Muscle of leg (tissue), 11 donors: ENCODE results near the gene EDN3. TPM values are rescaled to one million over a fixed set of nuclear protein-coding genes. Genes with fewer than 3 reads are reported as not detected.

Experiments
- DNase-seq: peaks from one replicate; pipeline ENCODE4 v3.0.0; 2013
- H3K27ac ChIP-seq: one replicate; pipeline ENCODE4 v1.5.1; 2013; ENCODE audit warnings: mild to moderate bottlenecking, low read length, control low read depth
- H3K27me3 ChIP-seq: one replicate; pipeline ENCODE4 v1.6.1; 2013; ENCODE audit warnings: low read length; ENCODE audit not compliant: control insufficient read depth, insufficient read depth
- H3K36me3 ChIP-seq: one replicate; pipeline ENCODE4 v1.6.1; 2013; ENCODE audit warnings: low read length; ENCODE audit not compliant: control insufficient read depth, insufficient read depth
- H3K4me1 ChIP-seq: one replicate; pipeline ENCODE4 v1.6.1; 2013; ENCODE audit warnings: low read length; ENCODE audit not compliant: control insufficient read depth, insufficient read depth
- H3K4me3 ChIP-seq: one replicate; pipeline ENCODE4 v1.5.1; 2013; ENCODE audit warnings: low read length, control low read depth
- H3K9me3 ChIP-seq: replicated peaks from 2 replicates; pipeline ENCODE4 v1.6.1; 2013; ENCODE audit warnings: low read depth, low read length; ENCODE audit not compliant: control insufficient read depth
- WGBS: methylation state at CpG from one replicate; pipeline ENCODE4 v1.1.5; 2013; ENCODE audit warnings: missing lambda C conversion rate; ENCODE audit not compliant: insufficient coverage; 5-methylcytosine and 5-hydroxymethylcytosine counted together
- polyA plus RNA-seq, 8 donors: library from polyadenylated mRNA; unstranded; fragments of 120-200 nt; gene quantifications; one replicate each; pipeline versions ENCODE4 v1.2.1 to v1.2.3, GENCODE V29; 2013; ENCODE audit warnings: inconsistent platforms in 1 of 8, low replicate concordance in 1 of 8; ENCODE audit not compliant: insufficient read length in 8 of 8, insufficient read depth in 1 of 8
- total RNA-seq: library from RNA; stranded (reverse); fragments of 120-200 nt; gene quantifications from one replicate; pipeline ENCODE4 v1.2.4, GENCODE V29; 2013

EDN3 gene
- total and polyA plus RNA-seq, 9 donors = 17.9 to 42.2 (median 31.9) TPM

DNA sequence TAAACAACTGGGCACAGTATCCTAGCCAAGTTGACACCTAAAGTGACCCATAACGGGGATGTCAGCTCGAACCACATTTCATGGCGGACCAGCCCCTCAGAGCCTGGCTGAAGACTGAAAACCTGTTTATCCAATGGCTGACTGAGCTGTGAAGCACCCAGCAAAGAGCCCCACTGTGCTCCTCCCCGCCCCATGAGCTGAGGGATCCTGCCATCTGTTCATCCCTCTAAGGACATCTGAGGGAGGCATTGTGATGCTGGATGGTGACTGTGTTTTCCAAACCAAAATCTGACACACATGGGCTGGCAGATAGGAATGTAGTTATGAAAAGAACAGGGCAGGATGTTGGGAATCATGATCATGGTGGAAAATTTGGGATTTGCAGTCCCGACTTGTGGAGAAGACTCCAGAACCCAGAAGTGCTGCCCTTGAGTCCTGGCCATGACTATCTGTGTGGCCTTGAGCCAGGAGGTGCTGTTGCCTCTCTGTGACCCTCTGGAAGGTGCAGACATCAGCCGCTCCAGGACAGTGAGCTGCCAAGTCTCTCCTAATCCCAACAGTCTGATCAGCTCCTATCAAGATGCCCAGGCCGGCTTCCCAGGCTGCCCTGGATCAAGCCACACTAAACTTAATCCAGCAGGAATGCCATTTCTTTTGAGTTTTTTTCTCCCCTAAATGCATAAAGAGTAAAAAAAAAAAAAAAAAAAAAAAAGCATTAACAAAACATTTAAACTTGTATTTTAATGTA lies 5.7 kb downstream of the EDN3 start:
- WGBS = 93% methylated on average over 5 of the region's 7 CpGs
- DNase-seq = no peak
- Histone ChIP-seq H3K27me3 (peaks cover 20% of the 10 kb centered on the region), H3K36me3 (no peaks in the 10 kb centered on the region), H3K4me1 (peaks cover 31% of the 10 kb centered on the region), H3K9me3 (no peaks in the 10 kb centered on the region), H3K27ac (no peak overlapping the region), H3K4me3 (no peak overlapping the region)

GRCh38 chr20:59307270-59307669 lies 6.9 kb downstream of the EDN3 start:
- 100% methylated on average over 2 of the region's 3 CpGs for WGBS
- H3K27me3 ChIP-seq = peaks cover 8% of the 10 kb centered on the region
- no peak for DNase-seq

GRCh38 chr20:59308493-59309201 lies 8.2 kb downstream of the EDN3 start:
- no peak for DNase-seq
- 54% methylated on average over 3 of the region's 10 CpGs for WGBS
- peaks cover 5% of the 10 kb centered on the region for H3K27me3 ChIP-seq
- H3K27ac ChIP-seq = no peak overlapping the region
- H3K4me1 ChIP-seq = peaks cover 36% of the 10 kb centered on the region
- H3K9me3 ChIP-seq = no peaks in the 10 kb centered on the region
- H3K4me3 ChIP-seq = no peak overlapping the region
- H3K36me3 ChIP-seq = no peaks in the 10 kb centered on the region

More at GRCh38 chr20:59307270-59307669, 6.9 kb downstream of the EDN3 start:
- Histone ChIP-seq H3K4me1 (peaks cover 31% of the 10 kb centered on the region), H3K4me3 (no peak overlapping the region), H3K27ac (no peak overlapping the region), H3K36me3 (no peaks in the 10 kb centered on the region), H3K9me3 (no peaks in the 10 kb centered on the region)

- peaks cover 7% of the 10 kb centered on the region for H3K27me3 ChIP-seq
- peaks cover 39% of the 10 kb centered on the region for H3K4me1 ChIP-seq
- no peak overlapping the region for H3K27ac ChIP-seq
- no peaks in the 10 kb centered on the region for H3K36me3 ChIP-seq
- no CpG with 5 or more reads among the region's 3 CpGs for WGBS
- DNase-seq = no peak
- no peaks in the 10 kb centered on the region for H3K9me3 ChIP-seq
- no peak overlapping the region for H3K4me3 ChIP-seq
Measured at GRCh38 chr20:59309218-59309617, 8.8 kb downstream of the EDN3 start.

DNA sequence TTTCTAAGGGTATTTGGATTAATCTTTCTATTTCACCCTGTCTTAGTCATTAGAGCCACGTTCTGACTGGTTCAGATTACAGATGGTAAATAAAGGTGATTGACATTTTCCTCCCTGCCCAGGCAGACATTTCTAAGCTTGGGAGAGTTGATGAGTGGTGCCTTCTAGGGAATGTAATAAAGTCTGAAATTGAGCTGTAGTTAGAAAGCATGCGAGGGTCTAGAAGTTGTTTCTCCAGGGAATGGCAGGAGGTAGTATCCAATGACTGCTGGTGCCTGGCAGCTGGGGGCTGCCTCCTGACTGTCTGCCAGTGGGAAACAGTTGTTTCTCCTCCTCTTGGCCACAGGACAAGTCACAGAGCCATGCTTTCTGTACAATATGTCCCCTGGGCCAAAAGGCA lies 14.6 kb downstream of the EDN3 start:
- peaks cover 2% of the 10 kb centered on the region for H3K27me3 ChIP-seq
- no peak overlapping the region for H3K4me3 ChIP-seq
- H3K9me3 ChIP-seq = no peaks in the 10 kb centered on the region
- H3K4me1 ChIP-seq = peaks cover 62% of the 10 kb centered on the region
- peak overlapping the region; percentile 82 for H3K27ac ChIP-seq
- WGBS = 30% methylated on average over 2 of the region's 2 CpGs
- no peaks in the 10 kb centered on the region for H3K36me3 ChIP-seq
- DNase-seq = peak; percentile 85

DNA sequence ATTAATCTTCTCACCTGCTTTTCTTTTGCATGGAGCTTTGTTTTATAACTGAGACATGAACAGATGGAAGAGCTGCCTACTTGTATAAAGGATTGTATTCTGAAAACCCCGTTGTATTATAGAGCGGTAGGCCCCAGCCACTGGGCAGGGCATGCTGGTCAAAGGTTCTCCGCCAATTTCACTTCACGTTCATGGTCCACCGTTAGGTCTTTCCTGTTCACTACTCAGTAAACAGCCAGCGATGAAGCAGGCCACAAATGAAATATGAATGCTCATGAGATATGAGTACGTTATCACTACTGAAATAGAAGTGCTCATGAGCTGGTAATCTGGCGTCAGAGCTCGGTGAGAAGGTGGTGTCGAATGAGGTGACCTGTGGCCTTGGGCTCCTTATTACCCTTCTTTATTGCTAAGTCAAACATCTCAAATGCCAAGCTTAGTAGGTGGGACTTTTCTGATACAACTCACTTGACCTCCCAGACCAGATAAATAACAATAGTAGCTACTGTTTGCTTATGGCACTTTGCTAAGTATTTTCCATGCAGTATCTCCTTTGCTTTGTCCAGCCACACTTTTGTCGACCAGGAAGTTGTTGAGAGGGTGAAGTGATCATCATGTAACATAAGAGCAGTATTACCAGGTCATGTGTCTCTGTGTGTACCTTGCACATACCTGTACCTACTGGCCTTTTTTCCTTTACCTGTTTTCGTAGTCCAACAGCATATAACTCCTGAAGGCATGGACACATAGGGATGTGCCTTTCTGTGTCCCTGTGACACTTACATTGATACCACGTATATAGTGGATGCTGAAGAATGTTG lies 16.7 kb downstream of the EDN3 start:
- H3K4me3 ChIP-seq = no peak overlapping the region
- H3K27ac ChIP-seq = peak overlapping the region; percentile 29
- WGBS = 88% methylated on average over 7 of the region's 13 CpGs
- peaks cover 2% of the 10 kb centered on the region for H3K27me3 ChIP-seq
- DNase-seq = no peak
- H3K9me3 ChIP-seq = no peaks in the 10 kb centered on the region
- peaks cover 80% of the 10 kb centered on the region for H3K4me1 ChIP-seq
- H3K36me3 ChIP-seq = no peaks in the 10 kb centered on the region

- Histone ChIP-seq H3K27ac (no peak overlapping the region), H3K36me3 (no peaks in the 10 kb centered on the region), H3K4me1 (peaks cover 80% of the 10 kb centered on the region), H3K27me3 (peaks cover 4% of the 10 kb centered on the region), H3K9me3 (no peaks in the 10 kb centered on the region), H3K4me3 (no peak overlapping the region)
- 76% methylated on average over 10 of the region's 20 CpGs for WGBS
- no peak for DNase-seq
Measured at GRCh38 chr20:59318201-59318790, 17.9 kb downstream of the EDN3 start.

- WGBS = 0% methylated on average over 1 of the region's 4 CpGs
- no peak overlapping the region for H3K4me3 ChIP-seq
- no peak for DNase-seq
- H3K4me1 ChIP-seq = peaks cover 80% of the 10 kb centered on the region
- H3K27ac ChIP-seq = no peak overlapping the region
- H3K27me3 ChIP-seq = peaks cover 4% of the 10 kb centered on the region
- no peaks in the 10 kb centered on the region for H3K36me3 ChIP-seq
- no peaks in the 10 kb centered on the region for H3K9me3 ChIP-seq
Measured at GRCh38 chr20:59318803-59319202, 18.4 kb downstream of the EDN3 start.

GRCh38 chr20:59320426-59320825 lies 20.0 kb downstream of the EDN3 start:
- Histone ChIP-seq H3K4me1 (peaks cover 80% of the 10 kb centered on the region), H3K27ac (no peak overlapping the region), H3K36me3 (no peaks in the 10 kb centered on the region), H3K27me3 (peaks cover 3% of the 10 kb centered on the region), H3K9me3 (no peaks in the 10 kb centered on the region), H3K4me3 (no peak overlapping the region)
- no peak for DNase-seq
- 91% methylated on average over 9 of the region's 10 CpGs for WGBS
